T-helper 1 cell (primary cell): Measurements from ENCODE around the gene FRMD1.

Experiments
- DNase-seq, 5 donors: peaks; one replicate each; pipeline ENCODE4 v3.0.0-alpha.2; 2012 to 2020

Gene FRMD1

GRCh38 chr6:168054765-168055560 lies 24.0 kb downstream of the FRMD1 start:
- no peak for DNase-seq

- no peak for DNase-seq
Observed at GRCh38 chr6:168053957-168054471, 25.0 kb downstream of the FRMD1 start.

GRCh38 chr6:168053086-168053956 lies 25.7 kb downstream of the FRMD1 start:
- no peak for DNase-seq

GRCh38 chr6:168052291-168052891 lies 26.6 kb downstream of the FRMD1 start:
- no peak for DNase-seq

GRCh38 chr6:168051648-168052047 lies 27.4 kb downstream of the FRMD1 start:
- DNase-seq, result no peak

- DNase-seq, result no peak
Observed at GRCh38 chr6:168050881-168051586, 28.0 kb downstream of the FRMD1 start.

- DNase-seq, result no peak
Observed at GRCh38 chr6:168050225-168050880, 28.7 kb downstream of the FRMD1 start.

DNA sequence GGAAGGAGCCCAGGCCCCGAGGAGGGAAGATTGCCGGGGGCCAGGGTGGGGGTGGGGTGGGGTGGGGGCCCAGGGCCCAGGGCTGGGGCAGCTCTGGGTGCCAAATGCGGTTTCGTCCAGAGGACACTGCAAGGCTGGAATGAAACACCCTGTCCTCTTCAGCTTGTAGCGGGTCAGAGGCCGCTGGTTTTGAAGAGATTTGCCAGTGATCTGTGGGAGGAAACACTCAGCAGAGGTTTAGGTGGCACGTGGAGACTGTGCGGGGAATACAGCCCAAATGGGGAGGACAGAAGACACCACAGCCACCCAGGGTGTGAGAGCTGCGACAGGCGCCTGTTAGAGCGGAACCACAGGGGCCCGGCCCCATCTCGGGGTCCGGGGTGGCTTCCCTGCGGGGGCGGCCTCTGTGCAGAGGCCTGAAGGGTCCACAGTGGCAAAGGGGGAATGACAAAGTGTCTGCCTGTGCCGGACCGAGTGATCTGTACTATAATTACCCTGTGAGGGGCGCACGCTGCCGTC lies 29.2 kb downstream of the FRMD1 start:
- no peak for DNase-seq

DNA sequence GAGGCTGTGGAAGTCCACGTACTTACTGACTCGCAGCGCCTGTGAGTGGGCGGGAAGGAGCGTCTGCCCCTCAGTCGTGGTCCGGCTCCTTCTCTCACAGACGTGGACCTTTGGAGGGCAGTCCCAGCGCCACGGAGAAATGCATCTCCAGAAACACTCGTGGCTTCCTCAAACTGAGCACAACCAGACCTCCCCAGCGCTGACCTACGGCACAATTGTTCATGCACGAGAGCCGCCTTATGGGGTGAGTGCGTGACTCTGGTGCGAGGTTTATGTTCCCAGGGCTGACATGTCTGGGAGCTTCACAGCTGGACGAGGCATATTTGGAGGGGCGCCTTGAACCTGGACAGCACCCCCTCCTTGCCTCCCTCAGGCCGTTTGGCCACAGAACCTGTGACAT lies 29.7 kb downstream of the FRMD1 start:
- DNase-seq, result no peak

DNA sequence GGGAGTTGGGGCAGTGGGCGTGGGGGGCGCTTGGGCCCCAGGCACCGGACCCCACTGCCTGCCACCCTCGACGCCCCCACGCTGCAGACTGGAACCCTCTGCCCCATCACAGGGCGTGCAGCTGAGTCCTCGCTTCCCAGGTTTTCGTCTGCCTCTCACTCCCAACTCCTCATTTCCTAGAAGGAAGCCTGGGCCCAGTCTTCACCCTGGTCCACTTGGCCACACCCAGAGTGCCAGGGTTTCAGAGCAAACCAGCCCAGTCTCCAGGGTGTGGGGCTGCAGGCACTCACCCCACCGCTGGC lies 30.3 kb downstream of the FRMD1 start:
- no peak for DNase-seq

DNA sequence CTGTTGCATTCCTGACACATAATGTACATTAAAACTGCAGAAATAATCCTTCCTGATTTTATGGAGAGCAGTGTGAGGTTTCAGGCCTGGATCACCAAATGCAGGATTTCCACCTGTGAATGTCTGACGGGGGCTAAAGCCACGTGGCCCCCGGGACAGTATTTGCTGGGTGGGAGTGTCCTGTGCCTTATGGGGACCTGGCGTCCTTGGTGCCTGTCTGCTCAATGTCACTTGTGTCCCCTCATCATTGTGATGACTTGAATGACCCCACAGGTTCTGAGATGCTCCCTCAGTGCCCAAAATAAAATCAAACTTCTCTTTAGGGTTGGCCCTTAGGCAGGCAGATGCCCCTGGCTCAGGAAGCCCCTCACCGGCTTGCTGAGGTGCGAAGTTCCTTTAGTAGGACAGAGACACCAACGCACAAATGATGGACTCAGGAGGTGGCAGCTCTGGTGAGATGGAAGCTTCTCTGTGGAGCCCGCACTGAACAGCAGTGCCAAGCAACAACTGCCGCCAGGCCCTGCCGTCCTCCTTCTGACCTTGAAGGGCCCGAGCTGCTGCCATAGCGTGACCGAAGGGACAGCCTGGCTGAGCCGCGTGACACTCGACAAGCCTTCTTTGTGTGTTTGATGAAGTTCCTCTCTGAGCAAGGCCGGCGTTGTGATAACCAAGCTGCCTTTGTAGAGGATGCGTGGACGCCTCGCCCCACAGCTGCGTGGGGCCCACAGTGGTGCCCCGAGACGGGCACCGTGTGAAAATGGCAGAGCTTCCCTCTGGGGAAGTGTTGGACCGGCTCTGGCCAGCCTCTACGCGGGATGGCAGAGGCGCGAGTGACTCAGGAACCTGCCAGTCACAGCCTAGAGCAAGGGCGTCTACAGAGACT lies 30.9 kb downstream of the FRMD1 start:
- no peak for DNase-seq

DNA sequence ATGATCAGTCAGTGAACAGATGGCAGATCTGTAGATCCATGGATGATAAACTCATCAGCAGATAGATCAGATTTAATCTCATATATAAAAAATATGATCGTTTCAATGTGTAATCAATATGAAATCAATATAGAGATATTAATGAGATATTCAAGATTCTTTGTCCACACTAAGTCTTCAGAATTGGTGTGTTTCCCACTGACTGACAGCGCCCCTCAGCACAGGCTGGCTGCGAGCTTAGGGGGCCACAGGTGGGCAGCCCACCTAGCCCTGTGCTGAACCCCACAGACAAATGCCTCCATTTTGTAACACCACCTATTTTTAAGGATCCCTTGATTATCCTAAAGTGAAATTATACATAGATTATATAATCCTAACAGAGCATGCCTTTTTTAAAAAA lies 32.3 kb downstream of the FRMD1 start:
- DNase-seq, result no peak

DNA sequence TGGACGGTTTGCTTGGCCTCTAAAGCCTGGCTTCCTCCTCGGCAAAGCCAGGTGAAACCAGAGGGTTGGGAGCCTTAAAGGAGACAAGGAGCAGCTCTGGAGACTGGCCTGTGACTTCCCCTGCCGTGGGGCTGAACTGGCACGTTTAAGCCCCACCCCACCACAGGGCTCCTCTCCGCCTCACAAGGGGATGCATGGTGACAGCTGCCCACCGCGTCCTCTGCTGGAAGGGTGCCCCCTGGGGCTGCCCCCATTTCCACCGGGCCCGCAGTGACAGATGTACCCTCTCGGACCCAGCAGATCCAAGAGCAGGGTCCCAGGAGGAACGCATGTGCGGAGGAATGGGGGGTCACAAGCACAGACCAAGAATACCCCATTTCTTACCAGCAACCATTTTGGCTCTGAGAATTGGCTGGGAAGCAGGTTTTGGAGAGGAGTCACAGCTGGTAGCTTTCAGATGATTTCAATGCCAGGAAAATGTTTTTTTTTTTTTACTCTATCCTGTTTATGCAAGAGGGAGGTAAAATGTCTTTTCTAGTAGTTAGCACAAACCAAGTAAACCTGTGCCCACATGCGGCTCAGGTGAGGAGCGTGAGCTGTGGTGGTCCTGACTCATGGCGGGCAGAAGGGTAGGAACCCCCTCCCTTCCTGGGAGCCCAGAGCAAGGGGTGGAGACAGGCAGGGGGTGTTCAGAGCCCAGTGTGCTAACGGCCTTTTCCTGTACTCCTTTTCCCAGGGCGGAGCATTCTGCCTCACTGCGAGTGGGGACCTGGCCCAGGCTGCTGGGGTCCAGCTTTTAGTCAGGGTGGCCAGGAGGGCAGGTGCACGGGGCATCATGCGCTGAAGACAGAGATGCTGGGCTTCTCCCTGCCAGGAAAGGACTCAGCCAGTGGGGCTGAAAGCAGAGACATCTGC lies 33.0 kb downstream of the FRMD1 start:
- no peak for DNase-seq

DNA sequence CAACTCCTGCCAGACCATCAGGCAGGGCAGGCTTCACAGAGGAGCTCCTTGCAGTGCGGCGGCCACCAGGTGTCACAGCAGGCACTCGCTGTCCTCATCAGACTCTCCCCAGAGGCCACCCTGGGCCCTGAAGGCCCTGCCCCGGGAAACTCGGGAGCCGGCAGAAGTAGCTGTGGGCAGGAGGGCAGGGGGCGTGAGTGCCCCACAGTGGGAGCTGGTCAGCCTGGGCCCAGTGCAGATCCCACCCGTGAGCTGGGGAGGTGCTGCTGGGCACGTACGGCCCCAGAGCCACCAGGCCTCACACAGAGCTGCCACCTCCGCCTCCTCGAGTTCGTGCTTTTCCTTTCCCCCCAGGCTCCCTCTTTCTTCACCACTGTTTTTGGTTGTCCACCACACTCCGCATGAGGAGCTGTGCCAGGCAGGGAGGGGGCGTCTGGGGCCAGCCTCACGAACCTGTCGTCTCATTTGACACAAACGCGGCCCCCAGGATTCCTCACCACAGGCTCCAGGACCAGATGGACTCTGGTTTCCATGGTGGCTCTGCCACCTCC lies 33.8 kb downstream of the FRMD1 start:
- no peak for DNase-seq

DNA sequence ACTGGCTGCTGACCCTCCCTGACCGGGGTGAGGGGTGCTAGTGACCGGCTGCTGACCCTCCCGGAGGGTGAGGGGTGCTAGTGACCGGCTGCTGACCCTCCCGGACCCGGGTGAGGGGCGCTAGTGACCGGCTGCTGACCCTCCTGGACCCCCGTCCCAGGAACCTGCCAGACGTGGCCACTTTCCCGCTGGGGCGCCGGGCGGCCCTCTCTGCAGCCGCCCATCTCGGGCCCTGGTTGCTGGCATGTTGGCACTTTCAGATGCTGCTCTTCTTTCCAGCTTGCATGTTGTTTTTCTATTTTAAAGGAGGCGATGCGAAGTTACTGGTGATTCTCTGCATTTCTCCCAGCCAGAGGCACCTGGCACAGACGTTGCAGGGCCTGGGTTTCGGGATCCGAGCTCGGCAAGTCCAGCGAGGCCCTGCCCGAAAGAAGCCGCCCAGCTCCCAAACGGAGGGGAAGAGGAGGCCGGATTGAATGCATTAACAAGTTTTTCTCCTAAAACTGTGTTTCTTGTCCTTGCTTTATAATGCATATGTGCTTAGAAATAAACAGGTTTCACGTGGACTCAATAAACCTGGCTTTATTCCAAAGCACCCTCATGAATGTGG lies 34.4 kb downstream of the FRMD1 start:
- no peak for DNase-seq

DNA sequence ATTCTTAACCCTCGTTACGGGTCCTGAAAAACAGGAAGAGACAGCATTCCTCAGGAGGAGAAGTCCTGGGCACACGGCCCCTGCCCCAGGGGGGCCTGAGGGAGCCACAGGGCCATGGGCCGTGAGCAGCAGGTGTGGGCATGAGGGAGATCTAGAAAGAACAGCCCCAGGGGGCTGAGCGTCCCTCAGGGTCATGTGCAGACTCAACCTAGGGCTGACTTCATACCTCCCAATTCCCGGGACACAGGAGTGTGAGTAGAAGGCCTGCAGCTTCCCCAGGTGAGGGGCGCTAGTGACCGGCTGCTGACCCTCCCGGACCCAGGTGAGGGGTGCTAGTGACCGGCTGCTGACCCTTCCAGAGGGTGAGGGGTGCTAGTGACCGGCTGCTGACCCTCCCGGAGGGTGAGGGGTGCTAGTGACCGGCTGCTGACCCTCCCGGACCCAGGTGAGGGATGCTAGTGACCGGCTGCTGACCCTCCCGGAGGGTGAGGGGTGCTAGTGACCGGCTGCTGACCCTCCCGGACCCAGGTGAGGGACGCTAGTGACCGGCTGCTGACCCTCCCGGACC lies 35.1 kb downstream of the FRMD1 start:
- DNase-seq, result no peak

DNA sequence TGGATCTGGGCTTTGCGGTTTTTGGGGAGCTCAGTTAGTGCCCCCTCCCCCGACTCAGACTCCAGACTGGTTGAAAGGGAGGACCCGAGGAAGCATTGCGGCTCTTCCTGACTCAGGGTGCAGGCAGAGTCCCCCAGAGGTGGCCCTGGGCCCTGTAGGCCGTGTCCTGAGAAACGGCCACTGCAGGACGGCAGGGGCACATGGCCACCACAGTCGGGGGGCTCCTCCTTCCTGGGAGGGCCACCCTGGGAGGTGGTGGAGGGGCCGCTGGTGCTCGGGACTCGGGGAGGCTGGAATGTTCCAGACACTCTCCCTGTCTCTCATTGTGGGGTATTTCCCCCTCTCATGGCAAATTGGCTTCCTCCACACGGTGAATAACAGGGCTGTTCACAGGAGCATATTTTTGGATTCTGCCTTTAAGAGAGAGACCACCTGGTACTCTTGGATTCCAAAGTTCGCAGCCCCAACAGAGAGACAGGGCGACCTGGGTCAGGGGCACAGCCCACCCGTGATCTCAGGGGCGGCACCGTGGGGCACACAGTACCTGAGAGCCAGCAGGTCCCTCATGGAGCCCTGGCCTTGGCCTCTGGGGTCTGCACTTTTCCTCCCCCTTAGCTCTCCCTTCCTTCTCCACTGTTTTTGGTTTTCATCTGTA lies 35.7 kb downstream of the FRMD1 start:
- no peak for DNase-seq
